ENCODE measurements around the gene SULF2.

DNA sequence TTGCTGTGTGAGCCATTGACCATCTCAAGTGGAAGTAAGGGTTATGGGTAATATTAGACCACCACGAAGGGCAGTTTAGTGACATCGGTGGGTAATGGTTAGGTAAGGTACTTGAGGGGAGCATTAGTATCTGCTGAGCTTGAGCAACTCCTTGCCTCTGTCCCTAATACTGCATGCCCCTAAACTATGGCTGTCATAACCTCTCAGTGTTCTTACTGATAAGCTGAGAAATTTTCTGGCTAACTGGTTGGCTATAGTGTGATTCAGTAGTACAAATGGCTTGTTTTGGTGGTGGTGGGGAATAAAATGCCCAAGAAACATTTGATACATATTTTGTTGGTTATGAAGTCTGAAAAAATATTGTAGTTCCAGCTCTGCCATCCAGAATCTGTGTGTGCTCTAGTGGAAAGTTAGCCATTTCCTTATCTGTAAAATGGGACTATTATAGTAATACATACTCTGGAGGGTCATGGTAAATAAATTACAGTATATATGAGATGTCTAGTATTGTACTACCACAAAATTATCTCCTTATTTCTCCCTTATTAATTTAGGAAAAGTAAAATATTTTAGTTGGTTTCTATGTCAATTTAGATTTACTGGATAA is 170.5 kb downstream of the SULF2 start:
- TF ChIP-seq, protein P1, sequence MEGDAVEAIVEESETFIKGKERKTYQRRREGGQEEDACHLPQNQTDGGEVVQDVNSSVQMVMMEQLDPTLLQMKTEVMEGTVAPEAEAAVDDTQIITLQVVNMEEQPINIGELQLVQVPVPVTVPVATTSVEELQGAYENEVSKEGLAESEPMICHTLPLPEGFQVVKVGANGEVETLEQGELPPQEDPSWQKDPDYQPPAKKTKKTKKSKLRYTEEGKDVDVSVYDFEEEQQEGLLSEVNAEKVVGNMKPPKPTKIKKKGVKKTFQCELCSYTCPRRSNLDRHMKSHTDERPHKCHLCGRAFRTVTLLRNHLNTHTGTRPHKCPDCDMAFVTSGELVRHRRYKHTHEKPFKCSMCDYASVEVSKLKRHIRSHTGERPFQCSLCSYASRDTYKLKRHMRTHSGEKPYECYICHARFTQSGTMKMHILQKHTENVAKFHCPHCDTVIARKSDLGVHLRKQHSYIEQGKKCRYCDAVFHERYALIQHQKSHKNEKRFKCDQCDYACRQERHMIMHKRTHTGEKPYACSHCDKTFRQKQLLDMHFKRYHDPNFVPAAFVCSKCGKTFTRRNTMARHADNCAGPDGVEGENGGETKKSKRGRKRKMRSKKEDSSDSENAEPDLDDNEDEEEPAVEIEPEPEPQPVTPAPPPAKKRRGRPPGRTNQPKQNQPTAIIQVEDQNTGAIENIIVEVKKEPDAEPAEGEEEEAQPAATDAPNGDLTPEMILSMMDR (IDR thresholded peaks at IDR 0.05): no peak
- TF ChIP-seq EZH2phosphoT487 (IDR thresholded peaks at IDR 0.05) (no peak), EZH2 (IDR thresholded peaks at IDR 0.05) (no peak)
